GM21526 (cell line): Measurements from ENCODE around the gene PRDM16.

Source experiments
- ATAC-seq: cut with Tn5 transposase; IDR thresholded peaks from one replicate; pipeline ENCODE4 v1.9.1; 2021; ENCODE audit warnings: moderate library complexity; ENCODE audit not compliant: unreplicated experiment, low FRiP score

The PRDM16 gene

DNA sequence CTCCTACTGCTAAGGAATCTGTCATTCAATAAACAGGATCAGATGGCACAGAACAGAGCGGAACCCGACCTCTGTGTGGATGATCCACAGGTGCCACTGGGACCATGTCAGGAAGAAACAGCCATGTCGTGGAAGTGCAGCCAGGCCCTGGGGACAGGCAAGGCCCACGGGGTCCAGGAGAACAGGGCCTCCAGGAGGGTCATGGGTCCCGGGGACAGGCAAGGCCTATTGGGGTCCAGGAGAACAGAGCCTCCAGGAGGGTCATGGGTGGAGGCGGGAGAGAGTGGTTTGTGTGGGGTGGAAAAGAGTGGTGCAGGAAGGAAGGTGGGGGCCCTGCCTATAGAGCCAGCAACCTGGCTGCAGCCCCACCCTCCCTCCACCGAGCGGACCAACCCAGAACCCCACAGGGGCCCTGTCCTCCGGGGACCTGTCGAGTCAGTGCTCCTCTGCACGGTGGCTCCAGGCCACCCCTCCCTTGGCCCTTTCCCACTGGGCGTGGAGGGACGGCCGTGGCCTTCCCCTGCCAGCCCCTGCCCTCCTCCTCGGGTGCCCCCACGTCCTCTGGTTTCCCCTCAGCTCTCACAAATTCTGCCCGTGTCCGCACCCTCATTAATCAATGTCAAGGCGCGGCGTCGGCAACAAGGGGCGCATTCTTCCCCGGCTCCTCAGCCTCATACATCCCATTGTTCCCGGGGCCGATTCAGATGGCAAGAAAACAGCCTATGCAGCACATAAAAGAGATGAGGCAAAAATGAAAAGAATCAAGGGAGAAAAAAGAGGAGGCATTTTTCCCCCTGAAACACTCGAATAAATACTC is 146.4 kb downstream of the PRDM16 start:
- ATAC-seq: no peak

GRCh38 chr1:3216015-3216391 is 147.0 kb downstream of the PRDM16 start:
- no peak for ATAC-seq

- no peak for ATAC-seq
These were observed 148.2 kb downstream of the PRDM16 start for GRCh38 chr1:3217181-3217641.

DNA sequence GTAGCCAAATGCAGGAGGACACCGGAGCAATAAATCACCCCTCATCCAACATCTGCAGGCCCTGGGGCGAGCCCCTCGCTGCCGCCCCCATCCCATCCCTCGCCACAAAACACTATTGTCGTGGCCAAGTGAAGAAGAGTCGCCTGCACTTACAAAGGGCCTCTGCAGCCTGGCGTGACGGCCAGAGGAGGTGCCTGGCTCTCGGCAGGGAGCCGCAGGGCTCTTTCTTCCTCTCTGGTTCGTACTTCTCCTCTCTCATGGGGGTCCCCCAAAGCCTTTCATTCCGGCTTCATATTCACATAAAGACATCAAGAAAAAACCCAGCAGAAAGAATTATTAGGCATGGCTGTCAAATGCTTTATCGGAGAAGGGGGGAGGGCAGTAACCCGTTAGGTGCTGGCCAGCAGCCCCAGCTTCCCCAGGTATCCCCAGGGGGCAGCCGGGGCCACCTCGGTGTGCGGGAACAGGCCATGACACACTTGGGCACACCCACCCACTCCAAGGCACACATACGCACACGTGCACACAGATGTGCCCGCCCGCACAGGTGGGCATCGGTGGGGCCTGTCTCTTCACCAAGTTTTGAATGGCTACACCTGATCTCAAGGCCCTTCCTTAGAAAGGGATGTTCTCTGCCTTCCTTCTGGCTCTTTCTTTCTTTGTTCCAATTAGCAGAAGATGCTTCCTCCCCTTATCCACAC is 149.1 kb downstream of the PRDM16 start:
- ATAC-seq: no peak

- no peak for ATAC-seq
These were observed 150.2 kb downstream of the PRDM16 start for GRCh38 chr1:3219005-3219790.

DNA sequence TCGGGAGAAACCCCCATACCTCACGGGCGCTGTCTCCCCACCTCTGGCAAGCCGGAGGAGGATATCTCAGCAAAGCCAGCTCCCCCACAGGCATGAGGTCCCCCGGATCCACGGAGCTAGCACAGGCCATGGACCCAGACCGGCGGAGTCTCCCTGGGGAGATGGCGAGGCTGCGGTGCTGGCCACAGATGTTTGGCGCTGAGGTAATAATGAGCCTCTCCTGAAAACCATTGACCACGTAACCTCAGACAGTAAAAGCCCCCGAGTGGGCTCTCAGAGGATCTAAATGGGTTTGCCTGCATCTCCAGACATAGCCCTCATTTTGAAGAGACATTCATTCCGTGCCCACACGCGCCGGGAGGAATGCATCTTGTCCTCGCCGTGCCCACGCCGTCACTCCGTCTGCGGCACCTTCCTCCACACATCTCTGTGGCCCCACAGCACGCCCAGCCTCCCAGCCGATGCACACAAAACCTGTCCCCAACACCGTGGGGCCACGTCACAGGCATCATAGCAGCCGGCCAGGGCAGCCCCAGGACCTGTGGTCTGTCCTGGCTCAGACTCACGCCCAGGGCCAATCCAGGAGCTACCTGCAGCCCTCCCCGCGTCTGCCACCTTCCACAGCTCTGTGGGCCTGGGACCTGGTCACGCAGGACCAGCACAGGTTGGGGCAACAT is 150.9 kb downstream of the PRDM16 start:
- ATAC-seq: no peak

DNA sequence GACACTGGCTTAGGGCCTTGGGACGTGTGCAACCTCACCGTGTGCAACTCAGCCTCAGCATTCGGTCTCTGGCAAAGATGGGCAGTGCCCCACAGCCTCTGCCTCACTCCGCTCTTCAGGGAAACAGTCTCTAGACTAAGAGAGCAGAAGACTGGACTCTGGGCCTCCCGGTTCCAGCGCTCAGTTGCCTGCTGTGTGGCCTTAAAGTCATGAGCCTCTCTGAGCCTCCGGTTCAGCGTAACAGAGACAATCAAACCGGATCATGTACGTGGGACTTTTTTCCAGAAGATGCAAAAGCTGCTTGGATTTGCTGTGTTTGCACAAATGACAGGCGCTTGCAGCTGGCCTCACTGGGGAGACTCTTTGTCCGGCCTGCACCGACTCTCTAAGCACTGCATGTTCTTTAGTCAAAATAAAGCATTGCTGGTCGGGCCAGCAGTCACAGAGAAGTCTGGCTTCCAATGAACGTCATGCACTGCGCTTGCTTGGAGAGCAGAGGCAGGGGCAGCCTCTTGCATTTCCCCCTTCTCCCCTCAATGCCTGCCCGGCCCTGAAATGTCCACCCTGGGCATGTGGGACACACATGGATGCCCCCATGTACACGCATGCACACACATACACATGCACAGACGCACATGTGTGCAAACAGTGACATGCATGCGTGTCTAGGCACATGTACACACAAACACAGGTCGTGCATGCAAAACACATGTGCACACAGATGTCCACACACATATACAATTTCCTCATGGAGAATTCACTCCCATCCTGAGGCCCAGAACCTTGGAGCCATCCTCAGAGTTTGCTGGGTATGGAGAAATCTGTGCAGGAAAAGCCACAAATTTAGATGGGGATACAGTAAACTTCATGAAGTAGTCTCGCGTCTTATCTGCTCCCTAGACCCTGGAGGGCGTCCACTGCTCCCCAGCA is 152.4 kb downstream of the PRDM16 start:
- no peak for ATAC-seq

GRCh38 chr1:3222042-3222692 is 153.2 kb downstream of the PRDM16 start:
- ATAC-seq: no peak

GRCh38 chr1:3225661-3226060 is 156.7 kb downstream of the PRDM16 start:
- ATAC-seq: no peak

- no peak for ATAC-seq
These were observed 157.2 kb downstream of the PRDM16 start for GRCh38 chr1:3226191-3226590.

GRCh38 chr1:3226701-3227350 is 157.8 kb downstream of the PRDM16 start:
- no peak for ATAC-seq

DNA sequence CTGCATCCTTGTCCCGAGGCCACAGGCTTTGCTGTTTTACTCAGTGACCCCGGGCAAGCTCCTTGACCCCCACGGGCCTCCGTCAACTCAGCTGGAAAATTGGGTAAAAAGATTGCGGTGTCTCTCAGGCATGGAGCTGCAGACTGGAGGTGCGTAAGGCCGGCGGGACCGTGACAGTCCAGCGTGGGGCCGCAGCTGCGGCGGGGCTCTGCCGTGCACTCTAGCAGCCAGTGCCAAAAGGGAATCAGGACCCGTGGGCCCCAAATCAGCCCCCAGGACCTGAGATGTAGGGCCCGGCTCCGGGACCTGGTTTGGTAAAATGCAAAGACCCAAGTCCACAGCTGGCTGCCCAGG is 158.3 kb downstream of the PRDM16 start:
- ATAC-seq: no peak

- ATAC-seq: no peak
These were observed 158.9 kb downstream of the PRDM16 start for GRCh38 chr1:3227893-3228292.

DNA sequence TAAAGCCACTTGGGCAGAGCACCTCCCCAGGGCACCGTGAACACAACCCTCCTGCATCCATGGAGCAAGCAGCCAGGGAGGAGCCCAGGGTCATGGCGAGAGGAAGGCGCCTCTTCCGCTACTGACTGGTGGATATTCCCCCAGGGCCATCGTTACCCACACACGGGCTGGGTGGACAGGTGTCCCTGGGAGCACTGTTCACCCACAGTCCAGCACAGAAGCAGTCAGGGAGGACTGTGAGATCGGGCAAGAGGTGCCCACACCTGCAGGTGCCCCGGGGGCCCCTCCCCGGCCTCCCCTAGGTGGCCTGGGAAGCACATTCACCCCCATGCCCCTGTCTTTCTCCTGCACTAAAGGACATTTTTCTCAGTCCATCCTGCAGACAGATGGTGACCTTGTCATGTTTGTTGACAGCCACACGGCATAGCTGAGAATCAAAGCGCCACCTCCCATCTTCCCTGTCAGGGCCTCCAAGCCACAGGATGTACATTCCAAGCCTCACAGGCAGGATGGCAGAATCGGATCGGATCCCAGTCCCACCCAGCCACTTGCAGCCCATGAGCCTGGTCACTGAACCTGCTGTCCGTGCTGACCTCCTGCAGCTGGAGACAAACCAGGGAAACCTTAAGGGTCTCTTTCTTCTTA is 160.2 kb downstream of the PRDM16 start:
- ATAC-seq: no peak

GRCh38 chr1:3230553-3230952 is 161.6 kb downstream of the PRDM16 start:
- no peak for ATAC-seq

DNA sequence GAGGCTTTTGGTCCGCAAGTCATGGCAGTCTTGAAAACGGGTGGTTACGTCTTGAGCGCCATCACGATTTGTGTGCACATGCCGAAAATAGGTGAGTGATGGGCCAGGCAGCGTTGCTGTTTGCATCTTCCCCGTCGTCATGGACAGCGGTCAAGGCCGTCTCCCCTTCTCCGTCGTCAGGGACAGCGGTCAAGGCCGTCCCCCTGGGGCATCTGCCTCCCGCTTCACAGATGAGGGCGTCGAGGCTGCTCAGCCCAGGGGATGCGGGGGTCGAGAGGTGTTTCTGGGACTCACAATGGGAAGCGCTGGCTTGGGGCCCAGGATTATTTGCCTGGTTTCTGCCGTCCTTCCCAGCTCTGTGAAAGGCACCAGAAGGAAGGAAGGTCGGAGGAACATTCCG is 162.2 kb downstream of the PRDM16 start:
- no peak for ATAC-seq

- no peak for ATAC-seq
These were observed 162.8 kb downstream of the PRDM16 start for GRCh38 chr1:3231826-3232225.

GRCh38 chr1:3233031-3233430 is 164.0 kb downstream of the PRDM16 start:
- no peak for ATAC-seq
